ENCODE results near the gene PHLDB1.
A peak's percentile ranks its signal among the peaks of the same experiment; 100 is the strongest.
"Not testable (repeated sequence)": the region's sequence is repeated elsewhere in the genome, so short reads cannot be mapped to it uniquely, and the experiment has no call there.

PHLDB1 gene

GRCh38 chr11:118607401-118608359, at the start of gene PHLDB1:
Gene PHLDB1 (plus strand): TSS chr11:118607615. CDS start chr11:118613837, 6,222 bp downstream.
- intact Hi-C loops (cut with DNase I) = no loop called here
- peak; percentile 67 to 97 (median 82) for DNase-seq

DNA sequence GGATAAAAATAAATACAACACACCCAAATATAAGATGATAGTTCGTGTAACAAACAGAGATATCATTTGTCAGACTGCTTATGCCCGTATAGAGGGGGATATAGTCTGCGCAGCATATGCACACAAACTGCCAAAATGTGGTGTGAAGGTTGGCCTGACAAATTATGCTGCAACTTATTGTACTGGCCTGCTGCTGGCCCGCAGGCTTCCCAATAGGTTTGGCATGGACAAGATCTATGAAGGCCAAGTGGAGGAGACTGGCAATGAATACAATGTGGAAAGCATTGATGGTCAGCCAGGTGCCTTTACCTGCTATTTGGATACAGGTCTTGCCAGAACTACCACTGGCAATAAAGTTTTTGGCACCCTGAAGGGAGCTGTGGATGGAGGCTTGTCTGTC, 46.6 kb upstream of the PHLDB1 start:
- intact Hi-C loops (cut with DNase I) = no loop called here
- DNase-seq = no peak

- DNase-seq = peak in 2 of 10 donors; percentile 12 to 20
- intact Hi-C loops (cut with DNase I) = loop anchor here (5.0 kb wide), 1 partner anchor 418 kb away; no protein-coding TSS in a partner anchor
These were observed 42.4 kb upstream of the PHLDB1 start for GRCh38 chr11:118565051-118565450.

GRCh38 chr11:118569670-118570069, 37.7 kb upstream of the PHLDB1 start:
- intact Hi-C loops (cut with DNase I) = loop anchor here (5.0 kb wide), 1 partner anchor 422 kb away; no protein-coding TSS in a partner anchor
- no peak for DNase-seq

DNA sequence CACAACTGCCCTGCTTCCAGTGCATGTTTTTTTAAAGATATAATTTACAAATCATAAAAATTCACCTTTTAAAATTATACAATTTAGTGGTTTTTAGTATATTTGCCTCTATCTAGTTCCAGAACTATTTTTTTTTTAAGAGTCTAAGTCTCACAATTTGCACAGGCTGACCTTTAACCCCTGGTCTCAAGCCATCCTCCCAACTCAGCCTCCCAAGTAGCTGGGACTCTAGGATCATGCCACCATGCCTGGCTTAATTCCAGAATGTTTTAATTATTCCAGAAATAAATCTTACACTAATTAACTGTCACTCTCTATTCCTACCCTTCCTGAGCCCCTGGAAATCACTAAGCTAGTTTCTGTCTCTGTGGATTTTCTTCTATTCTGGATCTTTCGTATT, 36.6 kb upstream of the PHLDB1 start:
- intact Hi-C loops (cut with DNase I) = no loop called here
- DNase-seq = no peak

- DNase-seq = peak in 1 of 10 donors; percentile 82
These were observed 35.7 kb upstream of the PHLDB1 start for GRCh38 chr11:118571701-118572060.

GRCh38 chr11:118572061-118572980, 35.1 kb upstream of the PHLDB1 start, which contains the start of gene ARCN1:
Gene ARCN1 (plus strand): TSS chr11:118572409. CDS start chr11:118572548, 139 bp downstream.
- DNase-seq = peak; percentile 49 to 96 (median 76)
- intact Hi-C loops (cut with DNase I) = no loop called here

More at GRCh38 chr11:118571701-118572060, 35.7 kb upstream of the PHLDB1 start:
- intact Hi-C loops (cut with DNase I) = not testable (repeated sequence)

DNA sequence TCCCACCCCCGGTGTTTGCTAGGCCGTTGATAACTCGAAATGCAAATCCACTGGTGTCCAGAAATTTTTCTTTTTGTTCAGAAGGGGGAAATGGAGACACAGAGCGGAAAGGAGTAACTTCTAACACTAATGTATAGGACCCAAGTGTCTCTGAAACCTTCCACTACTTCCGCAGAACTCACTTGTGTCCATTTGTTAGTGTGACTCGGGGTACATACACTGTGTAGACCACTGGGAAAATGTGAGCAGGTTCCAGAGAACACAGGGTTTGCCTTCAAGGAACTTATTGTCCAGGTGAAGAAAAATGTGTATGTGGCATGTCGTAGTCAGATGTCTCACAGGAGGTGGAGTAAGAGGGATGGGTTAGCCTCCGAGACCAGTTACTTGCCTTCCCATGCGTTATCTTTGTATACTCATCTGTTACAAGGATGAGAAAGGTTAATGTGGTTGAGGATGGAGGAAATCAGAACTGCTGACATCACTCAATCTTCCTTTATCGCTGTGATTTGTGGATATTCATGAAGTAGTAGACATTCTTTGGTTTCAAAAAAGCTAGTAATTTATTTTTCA, 34.3 kb upstream of the PHLDB1 start:
- DNase-seq = no peak
- intact Hi-C loops (cut with DNase I) = no loop called here

DNA sequence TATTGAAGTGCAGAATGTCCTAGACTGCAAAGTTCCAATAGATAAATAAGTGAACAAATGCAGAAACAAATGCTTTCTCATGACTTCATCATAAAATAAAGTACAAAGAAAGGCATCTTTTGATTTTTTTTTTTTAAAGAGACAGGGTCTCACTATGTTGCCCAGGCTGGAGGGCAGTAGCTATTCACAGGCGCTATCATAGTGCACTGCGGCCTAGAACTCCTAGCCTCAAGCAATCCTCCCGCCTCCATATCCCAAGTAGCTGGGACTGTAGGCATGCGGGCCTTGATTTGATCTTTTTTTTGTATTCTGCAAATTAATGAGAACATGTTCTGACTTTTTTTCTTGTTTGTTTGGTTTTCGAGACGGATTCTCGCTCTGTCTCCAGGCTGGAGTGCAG, 32.8 kb upstream of the PHLDB1 start:
- no peak for DNase-seq
- intact Hi-C loops (cut with DNase I) = no loop called here

DNA sequence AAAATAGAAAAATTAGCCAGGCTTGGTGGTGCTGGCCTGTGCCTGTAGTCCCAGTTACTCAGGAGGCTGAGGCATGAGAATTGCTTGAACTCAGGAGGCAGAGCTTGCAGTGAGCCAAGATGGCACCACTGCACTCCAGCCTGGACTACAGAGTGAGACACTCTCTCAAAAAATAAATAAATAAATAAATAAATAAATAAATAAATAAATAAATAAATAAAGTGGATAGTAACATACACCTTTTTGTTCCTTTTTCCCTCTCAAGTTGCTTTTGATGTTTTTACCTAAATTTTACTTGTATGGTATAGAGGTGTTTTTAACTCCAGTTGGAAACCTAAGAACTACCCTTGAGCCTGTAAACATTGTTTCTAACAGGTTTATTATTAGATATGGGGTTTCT, 29.4 kb upstream of the PHLDB1 start:
- intact Hi-C loops (cut with DNase I); DNase-seq: not testable (repeated sequence)

GRCh38 chr11:118581057-118581456, 26.4 kb upstream of the PHLDB1 start:
- no peak for DNase-seq
- intact Hi-C loops (cut with DNase I) = no loop called here

GRCh38 chr11:118587952-118588351, 19.5 kb upstream of the PHLDB1 start:
- no peak for DNase-seq
- intact Hi-C loops (cut with DNase I) = no loop called here

DNA sequence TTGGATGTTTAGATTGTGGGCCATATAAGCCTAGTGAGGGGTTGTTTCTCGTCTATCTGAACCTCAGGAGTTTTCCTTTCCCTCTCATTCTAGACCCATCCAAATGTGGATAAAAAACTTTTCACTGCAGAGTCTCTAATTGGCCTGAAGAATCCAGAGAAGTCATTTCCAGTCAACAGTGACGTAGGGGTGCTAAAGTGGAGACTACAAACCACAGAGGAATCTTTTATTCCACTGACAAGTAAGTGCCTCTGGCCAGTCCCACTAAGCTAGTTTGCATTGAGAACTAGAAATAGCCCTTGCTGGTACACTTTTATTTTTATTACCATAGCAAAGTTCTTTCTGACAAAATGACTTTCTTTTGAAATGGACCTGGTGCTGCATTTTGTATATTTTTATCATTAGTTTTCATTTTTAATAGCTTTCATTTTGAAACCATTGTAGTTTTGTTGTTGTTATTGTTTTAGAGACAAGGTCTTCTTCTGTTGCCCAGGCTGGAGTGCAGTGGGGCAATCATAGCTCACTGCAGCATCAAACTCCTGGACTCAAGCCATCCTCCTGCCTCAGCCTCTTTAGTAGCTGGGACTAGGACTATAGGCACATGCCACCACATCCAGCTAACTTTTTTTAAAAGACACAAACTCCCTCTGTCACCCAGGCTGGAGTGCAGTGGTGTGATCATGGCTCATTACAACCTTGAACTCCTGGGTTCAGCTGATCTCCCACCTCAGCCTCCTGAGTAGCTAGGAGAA, 14.6 kb upstream of the PHLDB1 start:
- no peak for DNase-seq
- intact Hi-C loops (cut with DNase I) = no loop called here

GRCh38 chr11:118594984-118595383, 12.4 kb upstream of the PHLDB1 start:
- DNase-seq = not testable (repeated sequence)
- intact Hi-C loops (cut with DNase I) = loop anchor here (2.0 kb wide), 2 partner anchors 16 to 64 kb away; no protein-coding TSS in a partner anchor

- DNase-seq = no peak
- intact Hi-C loops (cut with DNase I) = no loop called here
These were observed 10.9 kb upstream of the PHLDB1 start for GRCh38 chr11:118596224-118597146.

DNA sequence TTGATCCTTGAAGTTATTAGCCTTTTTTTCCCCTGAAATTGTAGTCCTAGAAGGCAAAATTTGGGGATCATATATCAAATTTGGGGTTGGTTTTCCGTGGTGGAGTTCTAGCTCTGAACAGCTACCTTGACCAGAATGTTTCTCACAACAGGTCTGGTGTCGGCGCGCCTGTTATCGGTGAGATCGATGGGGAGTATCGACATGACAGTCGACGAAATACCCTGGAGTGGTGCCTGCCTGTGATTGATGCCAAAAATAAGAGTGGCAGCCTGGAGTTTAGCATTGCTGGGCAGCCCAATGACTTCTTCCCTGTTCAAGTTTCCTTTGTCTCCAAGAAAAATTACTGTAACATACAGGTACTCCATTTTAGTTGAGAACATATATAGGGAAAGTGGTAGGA, 9.9 kb upstream of the PHLDB1 start:
- intact Hi-C loops (cut with DNase I) = no loop called here
- DNase-seq = no peak

GRCh38 chr11:118602331-118602730, 5.1 kb upstream of the PHLDB1 start:
- DNase-seq = peak in 1 of 10 donors; percentile 73
- intact Hi-C loops (cut with DNase I) = no loop called here

- intact Hi-C loops (cut with DNase I) = not testable (repeated sequence)
- peak in 1 of 10 donors; percentile 21 for DNase-seq
These were observed 3.7 kb upstream of the PHLDB1 start for GRCh38 chr11:118603709-118604108.

DNA sequence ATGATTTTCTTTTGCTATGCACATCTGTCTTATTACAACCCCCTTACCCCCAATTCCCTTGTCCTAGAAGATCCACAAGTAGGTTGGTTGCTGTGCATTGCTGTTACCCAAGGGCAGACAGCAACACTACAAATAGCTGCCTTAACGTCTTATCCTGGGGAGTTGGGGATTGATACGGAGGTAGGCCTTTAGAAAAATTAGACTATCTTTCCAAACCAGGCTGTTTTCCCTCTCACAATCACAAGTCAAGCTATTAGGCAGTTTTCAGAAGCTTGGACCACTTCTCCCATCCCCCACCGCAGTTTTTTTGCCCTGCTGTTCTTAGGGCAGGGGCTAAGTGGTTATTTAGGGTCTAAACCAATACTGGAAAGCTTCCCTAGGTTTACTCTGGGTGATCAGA, 2.8 kb upstream of the PHLDB1 start:
- DNase-seq = peak in 1 of 10 donors; percentile 4
- intact Hi-C loops (cut with DNase I) = no loop called here

Data from posterior cingulate gyrus (tissue), 11 donors.